Activated CD8-positive, alpha-beta memory T cell treated with anti-CD3 and anti-CD28 coated beads, Interleukin-2, amount 50 U/mL, for 1 hour (primary cell): Measurements from ENCODE around the gene PHACTR3.

Source experiments
- DNase-seq: peaks from one replicate; pipeline ENCODE4 v3.0.0-alpha.2; 2020; ENCODE audit errors: extremely low read depth

Gene PHACTR3

GRCh38 chr20:59731376-59731775, 127.0 kb downstream of the PHACTR3 start:
- no peak for DNase-seq

DNA sequence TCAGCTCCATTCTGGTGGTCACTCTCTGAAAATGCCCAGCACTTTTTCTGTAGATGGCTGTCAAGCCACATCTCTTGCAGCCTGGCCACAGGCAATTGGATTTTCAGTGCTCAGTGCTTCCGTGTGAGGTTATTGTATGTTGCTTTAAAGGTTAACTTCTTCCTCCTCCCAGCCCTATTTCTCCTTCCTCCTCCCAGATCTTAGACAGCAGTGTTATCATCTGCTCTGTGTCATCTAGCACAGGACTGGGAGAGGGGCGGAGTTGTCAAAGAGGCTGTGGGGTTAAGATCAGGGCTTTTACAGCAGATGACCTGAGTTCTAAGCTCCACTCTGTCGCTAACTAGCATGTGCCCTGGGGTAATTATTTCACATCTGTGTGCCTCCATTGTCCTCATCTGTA, 129.0 kb downstream of the PHACTR3 start:
- DNase-seq: no peak

- no peak for DNase-seq
Observed at GRCh38 chr20:59735486-59735885, 131.1 kb downstream of the PHACTR3 start.

- no peak for DNase-seq
Observed at GRCh38 chr20:59735917-59736316, 131.6 kb downstream of the PHACTR3 start.

DNA sequence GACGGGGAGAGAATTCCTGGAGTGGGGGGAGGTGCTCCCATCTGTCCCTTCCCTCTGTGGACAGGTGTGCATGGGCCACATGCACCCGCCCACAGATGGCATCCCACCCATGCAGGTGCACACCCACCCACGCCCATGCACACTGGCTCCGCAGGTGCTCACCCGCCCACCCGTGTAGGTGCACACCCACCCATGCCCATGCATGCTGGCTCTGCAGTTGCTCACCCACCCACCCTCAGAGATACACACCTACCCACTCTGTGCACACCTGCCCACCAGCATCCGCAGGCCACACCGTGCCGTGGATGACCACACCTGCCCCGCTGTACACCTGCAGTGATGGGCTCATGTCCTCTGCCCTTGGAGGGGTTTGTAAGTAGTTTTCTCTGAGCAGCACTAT, 132.0 kb downstream of the PHACTR3 start:
- DNase-seq: no peak

DNA sequence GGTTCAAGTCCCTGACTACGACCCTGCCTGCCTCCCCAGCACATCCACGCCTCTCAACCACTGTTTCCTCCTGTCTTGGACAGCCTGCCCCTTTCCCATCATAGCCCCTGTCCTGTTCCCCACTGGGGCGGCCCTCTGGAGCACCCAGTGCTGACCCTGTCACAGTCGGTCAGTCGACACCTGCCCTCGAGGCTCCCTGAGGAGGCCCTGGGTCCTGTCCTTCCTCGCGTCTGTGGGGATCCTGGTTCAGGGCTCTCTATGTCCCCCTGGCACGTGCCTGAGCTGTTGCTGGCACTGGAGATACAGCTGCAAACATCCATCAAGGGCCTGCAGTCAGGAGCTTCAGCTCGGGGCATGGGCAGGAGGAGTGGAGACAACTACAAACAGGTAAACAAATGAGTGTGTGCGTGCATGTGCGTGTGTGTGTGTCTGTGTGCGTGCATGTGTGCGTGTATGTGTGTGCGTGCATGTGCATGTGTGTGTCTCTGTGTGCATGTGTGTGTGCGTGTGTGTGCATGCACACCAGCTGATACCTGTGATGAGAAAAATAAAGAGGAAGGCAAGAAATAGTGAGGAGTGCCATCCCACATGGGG, 132.8 kb downstream of the PHACTR3 start:
- DNase-seq: no peak

DNA sequence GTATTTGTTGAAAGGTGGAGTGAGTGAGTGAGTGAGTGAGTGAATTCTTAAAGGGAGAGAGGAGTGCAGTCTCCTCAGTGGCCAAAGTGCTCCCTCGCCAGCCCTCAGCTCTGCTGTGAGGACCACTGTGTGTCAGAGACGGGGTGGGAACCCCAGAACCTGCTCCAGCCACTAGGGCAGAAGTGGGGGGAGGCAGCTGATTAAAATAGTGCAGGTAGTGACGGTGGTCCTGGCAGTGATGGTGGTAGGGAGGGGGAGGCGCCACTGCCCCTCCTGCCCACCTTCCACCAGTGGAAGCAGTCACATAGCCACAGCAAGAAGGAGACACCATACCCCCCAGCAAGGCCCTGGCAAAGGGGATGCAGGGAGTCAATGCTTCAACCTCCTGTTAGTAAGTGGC, 133.5 kb downstream of the PHACTR3 start:
- DNase-seq: no peak

DNA sequence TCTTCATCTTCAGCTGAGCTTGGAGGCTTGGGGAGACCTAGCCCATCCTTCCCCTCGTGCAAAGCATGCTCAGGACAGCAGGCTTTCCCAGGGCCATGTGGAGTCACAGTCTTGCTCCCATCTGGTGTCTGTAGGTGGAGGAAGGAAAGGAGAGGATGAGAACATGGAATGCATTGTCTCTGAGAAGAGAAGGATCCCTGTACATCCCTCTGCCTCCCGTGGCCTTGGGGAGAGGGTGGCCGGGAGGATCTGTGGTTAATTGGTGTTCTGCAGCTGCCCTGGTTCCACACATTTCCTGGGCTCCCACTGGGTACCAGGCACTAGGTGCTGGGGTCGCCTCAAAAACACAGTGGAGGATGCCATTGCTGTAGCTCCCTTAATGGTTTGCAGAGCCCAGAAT, 134.5 kb downstream of the PHACTR3 start:
- DNase-seq: no peak

- DNase-seq: no peak
Observed at GRCh38 chr20:59740621-59741020, 136.3 kb downstream of the PHACTR3 start.

GRCh38 chr20:59741073-59741472, 136.7 kb downstream of the PHACTR3 start:
- DNase-seq: no peak

- no peak for DNase-seq
Observed at GRCh38 chr20:59742351-59743095, 138.2 kb downstream of the PHACTR3 start.

GRCh38 chr20:59743308-59743707, 139.0 kb downstream of the PHACTR3 start:
- DNase-seq: no peak

DNA sequence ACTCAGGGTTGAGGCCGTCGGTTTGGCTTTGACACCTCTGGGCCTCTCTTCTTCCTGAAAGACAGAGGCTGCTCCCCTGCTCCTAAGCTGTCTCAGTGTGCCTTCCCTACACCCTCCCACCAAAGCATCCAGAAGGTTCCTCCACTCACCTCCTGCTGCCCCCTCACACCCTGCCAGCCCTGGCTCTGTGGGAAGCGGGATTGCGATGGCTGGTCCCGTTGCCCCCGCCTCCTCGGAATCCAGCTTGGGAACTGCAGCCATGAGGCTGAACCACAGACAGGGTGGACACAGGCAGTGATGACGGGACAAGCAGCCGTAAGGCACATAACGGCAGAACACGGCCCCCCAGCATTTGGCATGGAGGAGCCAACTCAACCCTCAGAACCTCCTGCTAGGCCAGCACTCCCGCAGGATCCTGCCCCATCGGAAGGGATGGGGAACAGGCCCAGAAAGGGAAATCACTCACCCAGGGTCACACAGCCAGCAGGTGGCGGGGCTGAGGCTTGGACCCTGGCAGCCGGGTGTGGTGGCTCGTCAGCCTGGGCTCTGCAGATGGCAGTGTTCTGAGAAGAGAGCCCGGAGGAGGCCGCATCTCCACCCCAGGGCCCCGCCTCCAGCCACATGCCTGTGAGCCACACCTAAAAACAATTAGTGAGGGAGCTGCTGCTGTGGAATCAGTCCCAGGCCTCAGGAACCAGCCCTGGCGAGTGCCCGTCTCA, 139.6 kb downstream of the PHACTR3 start:
- no peak for DNase-seq

DNA sequence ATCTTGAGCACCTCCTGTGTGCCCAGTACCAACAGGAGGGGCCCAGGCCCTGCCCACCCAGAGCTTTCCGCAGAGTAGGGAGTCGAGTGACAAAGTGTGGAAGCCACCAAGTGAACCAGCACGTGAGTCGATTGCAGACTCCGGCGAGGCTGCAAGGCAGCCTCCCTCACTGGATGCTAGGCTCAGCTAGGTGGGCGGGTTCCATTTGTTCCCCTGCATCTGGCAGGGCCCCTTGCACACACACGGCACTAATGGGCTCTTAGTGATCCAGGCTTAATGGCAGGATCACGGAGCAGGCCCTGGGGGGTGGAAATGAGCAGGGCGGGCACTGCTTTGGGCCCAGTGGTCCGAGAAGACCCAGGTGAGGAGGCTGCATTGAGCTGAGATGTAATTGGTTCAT, 140.4 kb downstream of the PHACTR3 start:
- DNase-seq: no peak

- DNase-seq: no peak
Observed at GRCh38 chr20:59745201-59745600, 140.9 kb downstream of the PHACTR3 start.

GRCh38 chr20:59745716-59746115, 141.4 kb downstream of the PHACTR3 start:
- DNase-seq: no peak

GRCh38 chr20:59746155-59746554, 141.8 kb downstream of the PHACTR3 start:
- DNase-seq: no peak

GRCh38 chr20:59747671-59748515, 143.6 kb downstream of the PHACTR3 start:
- DNase-seq: no peak

- no peak for DNase-seq
Observed at GRCh38 chr20:59748619-59749191, 144.4 kb downstream of the PHACTR3 start.

GRCh38 chr20:59749301-59749700, 145.0 kb downstream of the PHACTR3 start:
- no peak for DNase-seq

DNA sequence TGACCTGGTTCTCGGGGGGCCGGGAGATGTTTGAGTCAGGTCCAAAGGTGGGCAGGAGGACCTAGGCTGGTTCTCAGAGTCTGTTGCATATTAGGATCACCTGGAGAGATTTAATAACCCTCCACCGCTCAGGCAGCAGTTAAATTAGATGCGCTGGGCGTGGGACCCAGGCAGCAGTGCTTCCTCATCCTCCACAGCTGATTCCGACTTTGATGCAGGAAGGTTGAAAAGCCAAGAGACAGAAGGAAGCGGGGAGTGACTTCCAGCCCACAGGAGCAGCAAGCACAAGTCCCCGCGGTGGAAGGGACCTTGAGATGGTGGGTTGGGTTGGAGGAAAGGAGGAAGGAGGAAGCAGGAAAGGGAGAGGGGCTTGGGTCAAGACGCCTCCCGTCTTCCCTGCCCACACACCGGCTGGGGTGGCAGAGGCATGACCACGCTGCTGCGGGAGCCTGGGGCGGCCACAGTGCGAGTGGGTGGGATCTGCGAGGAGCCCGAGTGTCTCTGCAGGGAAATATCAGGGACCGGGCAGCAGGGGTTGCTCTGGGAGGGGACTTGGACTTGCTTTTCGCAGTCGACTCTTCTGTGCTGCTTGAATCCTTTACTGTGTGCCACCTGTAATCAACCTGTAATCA, 146.0 kb downstream of the PHACTR3 start:
- DNase-seq: no peak
